ENCODE measurements around the gene OXSM. TPM values are rescaled to one million over a fixed set of nuclear protein-coding genes. Genes with fewer than 3 reads are reported as not detected.

The OXSM gene
- total RNA-seq, 1 experiment from 2014 or later = 0.28 TPM

DNA sequence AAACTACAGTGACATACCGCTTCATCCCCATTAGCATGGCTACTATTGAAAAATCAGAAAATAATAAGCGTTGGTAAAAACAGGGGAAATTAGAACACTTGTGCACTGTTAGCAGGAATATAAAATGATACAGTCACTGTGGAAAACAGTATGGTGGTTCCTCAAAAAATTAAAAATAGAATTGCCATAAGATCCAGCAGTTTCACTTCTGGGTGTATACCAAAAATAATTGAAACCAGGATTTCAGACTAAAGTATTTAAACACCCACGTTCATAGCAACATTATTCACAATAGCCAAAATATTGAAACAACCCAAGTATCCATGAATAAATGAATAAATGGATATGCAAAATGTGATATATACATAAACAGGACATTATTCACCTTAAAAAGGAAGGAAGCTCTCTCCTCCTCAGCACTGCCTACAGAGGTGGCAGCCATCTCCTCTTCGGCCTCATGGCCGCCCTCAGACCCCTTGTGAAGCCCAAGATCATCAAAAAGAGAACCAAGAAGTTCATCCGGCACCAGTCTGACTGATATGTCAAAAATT is 40.8 kb upstream of the OXSM start:
- ChIA-PET POLR2A (interaction anchor here (0.7 kb wide), 1 partner anchor 14 kb away, joined by 4 read pairs; no protein-coding TSS in a partner anchor), CTCF (no interaction called here)
- DNase-seq (ENCODE audit: low read depth, low spot score) = no peak
- Histone ChIP-seq H3K9me3 (ENCODE audit: control insufficient read depth, insufficient read depth, low read depth, low read length) (no peaks in the 10 kb centered on the region), H3K27ac (ENCODE audit: low read length) (no peak overlapping the region), H3K27me3 (ENCODE audit: control insufficient read depth, insufficient read depth, low read length) (no peaks in the 10 kb centered on the region), H3K4me3 (ENCODE audit: low read depth in 2 of 2, low read length in 2 of 2) (no peak overlapping the region), H3K4me1 (ENCODE audit: control insufficient read depth, insufficient read depth, low read length) (no peaks in the 10 kb centered on the region), H3K36me3 (ENCODE audit: control insufficient read depth, insufficient read depth, low read length) (peaks cover 4% of the 10 kb centered on the region; the same call in 1 of the 2 replicates)
- BruUV-seq (replicated peaks) = no TSS peak
- TF ChIP-seq, protein P1, sequence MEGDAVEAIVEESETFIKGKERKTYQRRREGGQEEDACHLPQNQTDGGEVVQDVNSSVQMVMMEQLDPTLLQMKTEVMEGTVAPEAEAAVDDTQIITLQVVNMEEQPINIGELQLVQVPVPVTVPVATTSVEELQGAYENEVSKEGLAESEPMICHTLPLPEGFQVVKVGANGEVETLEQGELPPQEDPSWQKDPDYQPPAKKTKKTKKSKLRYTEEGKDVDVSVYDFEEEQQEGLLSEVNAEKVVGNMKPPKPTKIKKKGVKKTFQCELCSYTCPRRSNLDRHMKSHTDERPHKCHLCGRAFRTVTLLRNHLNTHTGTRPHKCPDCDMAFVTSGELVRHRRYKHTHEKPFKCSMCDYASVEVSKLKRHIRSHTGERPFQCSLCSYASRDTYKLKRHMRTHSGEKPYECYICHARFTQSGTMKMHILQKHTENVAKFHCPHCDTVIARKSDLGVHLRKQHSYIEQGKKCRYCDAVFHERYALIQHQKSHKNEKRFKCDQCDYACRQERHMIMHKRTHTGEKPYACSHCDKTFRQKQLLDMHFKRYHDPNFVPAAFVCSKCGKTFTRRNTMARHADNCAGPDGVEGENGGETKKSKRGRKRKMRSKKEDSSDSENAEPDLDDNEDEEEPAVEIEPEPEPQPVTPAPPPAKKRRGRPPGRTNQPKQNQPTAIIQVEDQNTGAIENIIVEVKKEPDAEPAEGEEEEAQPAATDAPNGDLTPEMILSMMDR (IDR thresholded peaks at IDR 0.05) = no peak
- no peak for TF ChIP-seq SIN3A (IDR thresholded peaks at IDR 0.05; ENCODE audit: borderline replicate concordance, insufficient read depth, low read depth, low read length)
- TF ChIP-seq, protein P2, sequence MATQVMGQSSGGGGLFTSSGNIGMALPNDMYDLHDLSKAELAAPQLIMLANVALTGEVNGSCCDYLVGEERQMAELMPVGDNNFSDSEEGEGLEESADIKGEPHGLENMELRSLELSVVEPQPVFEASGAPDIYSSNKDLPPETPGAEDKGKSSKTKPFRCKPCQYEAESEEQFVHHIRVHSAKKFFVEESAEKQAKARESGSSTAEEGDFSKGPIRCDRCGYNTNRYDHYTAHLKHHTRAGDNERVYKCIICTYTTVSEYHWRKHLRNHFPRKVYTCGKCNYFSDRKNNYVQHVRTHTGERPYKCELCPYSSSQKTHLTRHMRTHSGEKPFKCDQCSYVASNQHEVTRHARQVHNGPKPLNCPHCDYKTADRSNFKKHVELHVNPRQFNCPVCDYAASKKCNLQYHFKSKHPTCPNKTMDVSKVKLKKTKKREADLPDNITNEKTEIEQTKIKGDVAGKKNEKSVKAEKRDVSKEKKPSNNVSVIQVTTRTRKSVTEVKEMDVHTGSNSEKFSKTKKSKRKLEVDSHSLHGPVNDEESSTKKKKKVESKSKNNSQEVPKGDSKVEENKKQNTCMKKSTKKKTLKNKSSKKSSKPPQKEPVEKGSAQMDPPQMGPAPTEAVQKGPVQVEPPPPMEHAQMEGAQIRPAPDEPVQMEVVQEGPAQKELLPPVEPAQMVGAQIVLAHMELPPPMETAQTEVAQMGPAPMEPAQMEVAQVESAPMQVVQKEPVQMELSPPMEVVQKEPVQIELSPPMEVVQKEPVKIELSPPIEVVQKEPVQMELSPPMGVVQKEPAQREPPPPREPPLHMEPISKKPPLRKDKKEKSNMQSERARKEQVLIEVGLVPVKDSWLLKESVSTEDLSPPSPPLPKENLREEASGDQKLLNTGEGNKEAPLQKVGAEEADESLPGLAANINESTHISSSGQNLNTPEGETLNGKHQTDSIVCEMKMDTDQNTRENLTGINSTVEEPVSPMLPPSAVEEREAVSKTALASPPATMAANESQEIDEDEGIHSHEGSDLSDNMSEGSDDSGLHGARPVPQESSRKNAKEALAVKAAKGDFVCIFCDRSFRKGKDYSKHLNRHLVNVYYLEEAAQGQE (IDR thresholded peaks at IDR 0.05; ENCODE audit: insufficient read depth in 1 of 2, low read depth in 2 of 2, low read length in 1 of 2) = no peak
- no peak for TF ChIP-seq POLR2AphosphoS5 (IDR thresholded peaks at IDR 0.05; ENCODE audit: low read depth, low read length)
- no peak for TF ChIP-seq TCF7L2 (IDR thresholded peaks at IDR 0.05; ENCODE audit: low read depth, low read length)
- ATAC-seq = no peak
- in situ Hi-C loops (cut with HindIII; ENCODE audit: low pct_unique_long_range_greater_than_20kb, low sequenced_read_pairs) (no loop called here), intact Hi-C loops (cut with micrococcal nuclease; ENCODE audit: unreplicated experiment) (no loop called here)

DNA sequence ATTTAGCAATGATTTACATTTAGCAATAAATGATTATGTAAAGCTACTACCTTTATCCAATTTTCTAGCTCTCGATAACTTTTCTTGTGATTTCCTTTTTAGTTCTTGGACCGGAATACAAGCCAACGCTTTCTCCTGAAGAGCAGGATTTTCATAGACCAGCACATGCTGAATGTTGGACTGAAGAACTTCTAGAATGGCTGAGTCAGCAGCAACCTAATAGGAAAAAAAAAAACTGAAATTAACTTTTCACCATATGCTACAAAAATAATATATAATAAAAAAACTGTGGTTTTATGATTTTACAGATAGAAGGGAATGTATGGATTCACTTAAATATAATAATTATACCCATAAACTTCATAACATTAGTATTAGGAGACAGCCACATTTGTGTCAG is 38.8 kb upstream of the OXSM start:
- no peak overlapping the region for H3K4me3 ChIP-seq (ENCODE audit: low read depth in 2 of 2, low read length in 2 of 2)
- DNase-seq (ENCODE audit: low read depth, low spot score) = no peak
- no peaks in the 10 kb centered on the region for H3K9me3 ChIP-seq (ENCODE audit: control insufficient read depth, insufficient read depth, low read depth, low read length)
- no peak overlapping the region for H3K27ac ChIP-seq (ENCODE audit: low read length)
- peaks cover 4% of the 10 kb centered on the region; the same call in 1 of the 2 replicates for H3K36me3 ChIP-seq (ENCODE audit: control insufficient read depth, insufficient read depth, low read length)
- no peaks in the 10 kb centered on the region for H3K4me1 ChIP-seq (ENCODE audit: control insufficient read depth, insufficient read depth, low read length)
- no peak for TF ChIP-seq TCF7L2 (IDR thresholded peaks at IDR 0.05; ENCODE audit: low read depth, low read length)
- TF ChIP-seq POLR2AphosphoS5 (IDR thresholded peaks at IDR 0.05; ENCODE audit: low read depth, low read length) = no peak
- ChIA-PET CTCF (no interaction called here), POLR2A (no interaction called here)
- in situ Hi-C loops (cut with HindIII; ENCODE audit: low pct_unique_long_range_greater_than_20kb, low sequenced_read_pairs) (no loop called here), intact Hi-C loops (cut with micrococcal nuclease; ENCODE audit: unreplicated experiment) (no loop called here)
- no peak for ATAC-seq
- H3K27me3 ChIP-seq (ENCODE audit: control insufficient read depth, insufficient read depth, low read length) = no peaks in the 10 kb centered on the region
- BruUV-seq (replicated peaks) = no TSS peak

DNA sequence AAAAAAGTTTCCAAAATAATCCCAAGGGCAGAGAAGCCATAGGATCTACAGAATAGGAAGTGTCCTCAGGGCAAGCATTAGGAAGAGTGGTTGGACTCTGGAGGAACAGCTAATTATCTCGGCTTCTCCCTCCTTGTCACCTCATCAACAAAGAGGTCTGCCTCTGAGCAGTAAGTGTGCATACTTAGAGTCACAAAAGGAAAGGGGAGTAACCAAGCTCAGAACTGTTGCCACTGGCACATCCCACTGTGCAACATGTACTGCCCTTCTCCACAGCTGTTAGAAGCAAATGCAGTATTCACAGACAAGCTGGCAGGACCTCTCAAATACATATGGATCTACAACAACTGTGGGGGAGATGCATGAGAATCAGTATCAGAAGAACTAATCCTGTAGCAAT is 38.2 kb upstream of the OXSM start:
- Histone ChIP-seq H3K4me1 (ENCODE audit: control insufficient read depth, insufficient read depth, low read length) (no peaks in the 10 kb centered on the region), H3K27ac (ENCODE audit: low read length) (no peak overlapping the region), H3K27me3 (ENCODE audit: control insufficient read depth, insufficient read depth, low read length) (no peaks in the 10 kb centered on the region), H3K9me3 (ENCODE audit: control insufficient read depth, insufficient read depth, low read depth, low read length) (no peaks in the 10 kb centered on the region), H3K36me3 (ENCODE audit: control insufficient read depth, insufficient read depth, low read length) (peaks cover 4% of the 10 kb centered on the region; the same call in 1 of the 2 replicates), H3K4me3 (ENCODE audit: low read depth in 2 of 2, low read length in 2 of 2) (no peak overlapping the region)
- ChIA-PET POLR2A (no interaction called here), CTCF (no interaction called here)
- TF ChIP-seq TCF7L2 (IDR thresholded peaks at IDR 0.05; ENCODE audit: low read depth, low read length) = no peak
- TF ChIP-seq POLR2AphosphoS5 (IDR thresholded peaks at IDR 0.05; ENCODE audit: low read depth, low read length) = no peak
- TF ChIP-seq, protein P1 (IDR thresholded peaks at IDR 0.05) = no peak
- TF ChIP-seq, protein P2 (IDR thresholded peaks at IDR 0.05; ENCODE audit: insufficient read depth in 1 of 2, low read depth in 2 of 2, low read length in 1 of 2) = no peak
- TF ChIP-seq SIN3A (IDR thresholded peaks at IDR 0.05; ENCODE audit: borderline replicate concordance, insufficient read depth, low read depth, low read length) = no peak
- ATAC-seq (no peak), DNase-seq (ENCODE audit: low read depth, low spot score) (no peak)
- intact Hi-C loops (cut with micrococcal nuclease; ENCODE audit: unreplicated experiment) (no loop called here), in situ Hi-C loops (cut with HindIII; ENCODE audit: low pct_unique_long_range_greater_than_20kb, low sequenced_read_pairs) (no loop called here)
- BruUV-seq (replicated peaks) = no TSS peak

Measured in Panc1 (cell line).